SW 1271 (cell line): ENCODE data around the gene FRMPD4.
"Not testable (repeated sequence)": the region's sequence is repeated elsewhere in the genome, so short reads cannot be mapped to it uniquely, and the experiment has no call there.

Experiments
- DNase-seq, 2 experiments: peaks; one replicate each; lab custom pipeline; 2025; lab: John Stamatoyannopoulos, UW

The FRMPD4 gene

GRCh38 chrX:12440246-12440645, 302.0 kb downstream of the FRMPD4 start:
- DNase-seq, result no peak

DNA sequence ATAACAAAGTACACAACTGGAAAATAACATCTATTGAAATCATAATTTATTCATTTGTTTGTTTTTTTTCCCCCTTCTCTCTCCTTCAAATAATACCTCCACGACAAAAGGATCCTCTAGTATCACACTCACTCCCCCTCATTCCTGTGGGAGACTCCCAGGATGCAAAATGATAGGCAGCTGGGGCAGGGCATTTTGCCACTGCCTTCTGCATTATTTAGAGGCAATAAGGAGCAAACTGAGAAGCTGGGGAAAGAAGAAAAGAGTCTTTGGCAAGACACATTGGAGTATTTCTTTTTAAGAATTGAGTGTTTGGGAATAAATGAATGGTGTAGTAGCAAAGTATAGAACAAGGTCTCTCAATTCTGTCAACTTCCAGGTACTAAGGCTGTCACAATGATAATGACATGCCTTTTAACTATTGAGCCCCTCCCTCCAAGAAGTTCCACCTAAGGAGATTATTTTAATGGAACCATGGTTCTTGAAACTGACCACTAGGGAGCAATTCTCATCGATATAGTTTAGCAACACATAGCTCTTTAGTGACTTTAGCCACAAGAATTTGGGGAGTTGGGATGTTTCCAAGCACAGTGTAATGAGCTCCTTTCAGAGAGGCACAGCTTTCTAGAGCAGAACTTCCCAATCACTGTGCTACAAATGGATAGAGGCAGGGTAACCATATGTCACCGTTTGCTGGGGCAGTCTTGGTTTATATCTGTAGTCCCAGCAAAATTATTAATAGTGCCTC, 303.3 kb downstream of the FRMPD4 start:
- DNase-seq, result no peak

DNA sequence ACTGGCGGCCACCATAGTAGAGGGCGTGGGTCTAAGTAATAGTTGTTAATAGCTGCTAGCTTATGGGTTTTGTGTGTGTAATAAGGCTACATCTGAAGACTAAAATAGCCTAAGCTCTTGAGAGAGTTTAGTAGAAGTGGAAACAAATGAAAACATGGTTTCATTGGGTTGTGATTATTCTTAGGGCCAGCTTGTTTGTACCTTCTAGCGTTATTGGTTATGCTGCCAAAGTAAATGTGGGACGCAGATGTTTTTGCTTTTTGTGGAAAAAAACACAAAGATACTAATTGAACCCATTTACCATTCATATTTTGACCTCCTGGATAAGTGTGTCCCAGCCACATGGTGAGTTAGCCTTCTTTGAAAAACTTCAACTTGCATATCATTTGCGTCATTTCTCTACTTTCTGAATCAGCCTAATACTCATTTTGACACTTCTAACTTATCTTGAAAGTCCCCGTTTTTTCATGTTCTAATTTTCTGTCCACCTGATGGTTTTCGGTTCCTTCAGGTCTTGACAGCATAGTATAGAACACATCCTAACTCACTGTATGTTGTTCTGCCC, 305.3 kb downstream of the FRMPD4 start:
- no peak for DNase-seq

DNA sequence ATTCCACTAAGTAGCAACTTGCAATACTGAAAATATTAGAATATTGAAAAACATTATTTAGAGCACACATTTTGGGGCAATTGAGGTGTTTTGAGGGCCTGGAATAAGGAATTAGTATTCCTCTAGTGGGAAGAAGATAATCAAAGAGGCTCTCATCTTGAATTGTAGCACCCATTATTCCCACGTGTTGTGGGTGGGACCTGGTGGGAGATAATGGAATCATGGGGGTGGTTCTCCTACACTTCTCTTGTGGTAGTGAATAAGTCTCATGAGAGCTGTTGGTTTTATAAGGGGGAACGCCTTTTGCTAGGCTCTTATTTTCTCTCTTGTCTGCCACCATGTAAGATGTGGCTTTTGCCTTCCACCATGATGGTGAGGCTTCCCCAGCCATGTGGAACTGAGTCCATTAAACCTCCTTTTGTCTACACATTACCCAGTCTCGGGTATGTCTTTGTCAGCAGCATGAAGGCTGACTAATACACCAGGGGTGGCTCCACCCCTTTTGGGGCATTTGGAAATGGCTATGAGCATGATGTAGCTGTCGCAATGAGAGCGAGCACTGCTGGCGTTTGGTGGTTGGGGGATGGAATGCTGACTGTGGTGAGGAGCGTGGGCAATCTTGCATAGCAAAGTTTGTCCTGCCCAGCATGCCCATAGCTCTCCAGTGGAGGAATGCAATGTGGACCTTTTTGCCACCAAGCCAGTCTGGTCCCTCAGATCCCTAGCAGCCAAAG, 308.2 kb downstream of the FRMPD4 start:
- DNase-seq, result no peak

DNA sequence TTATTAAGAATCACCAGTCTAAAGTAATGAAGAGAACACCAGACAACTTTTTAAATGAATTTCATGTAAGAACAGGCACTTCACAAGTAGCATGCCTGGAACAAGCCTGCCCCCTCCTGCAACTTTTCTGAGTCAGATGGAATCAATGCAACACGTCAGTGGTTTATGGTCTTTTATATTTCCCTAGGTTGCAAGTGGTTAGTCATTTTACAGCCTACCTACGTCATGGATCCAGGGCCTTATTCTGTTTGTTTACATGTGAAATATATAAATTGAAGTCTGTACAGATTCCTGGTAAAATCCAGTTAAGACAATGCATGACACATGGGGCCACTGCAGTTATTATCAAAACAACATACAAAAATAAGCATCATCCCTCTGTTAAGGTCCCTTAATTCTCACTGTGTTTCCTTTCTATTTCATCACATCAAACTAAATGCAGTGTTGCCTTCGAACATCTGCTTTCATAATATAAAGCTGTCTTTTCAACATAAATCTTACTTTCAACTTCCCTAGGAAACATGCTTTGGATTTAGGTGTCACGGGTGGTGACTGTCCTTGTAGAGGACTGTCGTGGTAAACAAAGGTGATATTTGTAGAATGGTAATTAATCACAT, 309.3 kb downstream of the FRMPD4 start:
- no peak for DNase-seq

GRCh38 chrX:12452268-12452667, 314.0 kb downstream of the FRMPD4 start:
- DNase-seq, result no peak

DNA sequence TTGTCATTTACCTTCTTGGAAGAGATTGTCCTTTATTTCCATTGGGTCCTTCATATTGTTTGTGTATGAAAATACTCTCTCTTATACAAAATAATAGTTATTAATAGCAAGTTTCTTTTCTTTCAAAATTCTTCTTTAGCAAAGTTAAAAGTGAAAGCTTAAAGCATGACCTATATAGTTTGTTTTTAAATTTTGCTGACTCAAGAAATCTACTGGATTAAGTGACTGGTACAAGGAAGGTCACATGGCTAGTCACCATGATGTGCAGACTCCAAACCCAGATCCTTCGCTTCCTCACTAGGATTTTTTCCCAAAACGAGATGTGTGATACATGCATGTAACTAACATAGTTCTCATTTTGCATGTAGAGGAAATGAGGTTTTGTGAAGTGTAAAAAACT, 322.7 kb downstream of the FRMPD4 start:
- DNase-seq, result no peak

GRCh38 chrX:12463052-12463451, 324.8 kb downstream of the FRMPD4 start:
- DNase-seq, result no peak

DNA sequence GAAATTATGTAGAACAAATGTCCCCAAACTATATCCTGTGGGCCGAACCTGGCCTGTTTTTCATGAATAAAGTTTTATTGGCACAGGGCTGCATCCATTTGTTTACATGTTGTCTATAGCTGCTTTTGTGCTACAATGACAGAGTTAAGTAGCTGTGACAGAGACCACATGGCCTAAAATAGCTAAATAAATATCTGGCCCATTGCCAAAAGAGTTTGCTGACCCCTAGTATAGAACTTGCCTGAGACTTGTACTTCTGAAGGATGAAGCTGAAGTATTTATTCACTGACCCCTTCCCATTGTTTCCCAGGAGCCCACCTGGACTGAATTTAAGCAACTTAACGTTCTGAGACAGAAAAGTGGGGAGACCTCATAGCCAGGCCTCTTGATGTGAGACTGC, 325.6 kb downstream of the FRMPD4 start:
- no peak for DNase-seq

DNA sequence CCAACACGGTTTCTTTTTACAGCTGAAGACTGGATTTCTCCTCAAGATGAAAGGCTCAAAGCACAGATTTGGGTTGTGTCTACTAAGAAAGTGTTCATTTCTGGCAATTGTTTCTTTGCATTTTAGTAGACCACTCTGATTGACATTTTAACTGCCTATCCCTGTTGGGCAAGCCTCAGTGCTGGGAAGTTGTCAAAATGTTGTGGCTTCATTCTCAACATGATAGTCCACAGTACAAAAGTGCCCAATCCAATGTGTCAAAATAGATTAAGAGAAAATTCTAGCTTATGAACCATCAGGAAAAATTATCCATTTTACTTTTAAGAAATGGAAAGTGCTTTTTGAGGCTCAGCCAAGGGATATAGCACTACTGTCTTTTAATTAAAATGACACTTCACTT, 329.0 kb downstream of the FRMPD4 start:
- no peak for DNase-seq

DNA sequence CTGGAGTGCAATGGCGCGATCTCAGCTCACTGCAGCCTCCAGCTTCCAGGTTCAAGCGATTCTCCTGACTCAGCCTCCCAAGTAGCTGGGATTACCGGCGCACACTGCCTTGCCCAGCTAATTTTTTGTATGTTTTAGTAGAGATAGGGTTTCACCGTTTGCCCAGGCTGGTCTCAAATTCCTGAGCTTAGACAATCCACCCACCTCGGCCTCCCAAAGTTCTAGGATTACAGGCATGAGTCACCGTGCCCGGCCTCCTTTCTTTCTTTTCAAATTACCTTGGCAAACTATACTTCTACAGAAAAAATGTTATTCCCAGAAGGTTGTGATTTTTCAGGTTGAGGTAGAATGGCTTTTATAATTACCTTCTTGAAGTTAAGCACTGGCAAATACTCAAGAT, 331.0 kb downstream of the FRMPD4 start:
- DNase-seq, result no peak

- no peak for DNase-seq
These were observed 332.8 kb downstream of the FRMPD4 start for GRCh38 chrX:12471061-12471460.

DNA sequence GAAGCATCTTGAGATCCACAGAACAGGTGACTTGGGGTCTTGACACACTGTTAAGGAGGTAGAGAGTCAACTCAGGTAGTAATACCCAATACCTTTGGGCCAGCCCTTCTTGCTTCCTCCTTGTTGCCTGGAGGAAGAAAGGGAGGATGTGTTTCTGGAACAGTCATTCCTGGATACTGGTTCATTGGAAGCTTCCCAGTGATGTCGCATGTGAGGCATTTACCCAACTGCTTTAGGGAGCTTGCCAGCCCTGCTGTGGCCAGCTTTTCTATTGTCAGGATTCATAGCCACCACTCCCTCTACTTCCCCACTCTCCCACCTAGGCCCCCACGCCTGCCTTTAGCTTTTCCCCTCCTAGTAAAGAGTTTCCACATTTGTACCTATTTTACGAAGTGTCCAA, 342.7 kb downstream of the FRMPD4 start:
- no peak for DNase-seq

- DNase-seq, result no peak
These were observed 349.9 kb downstream of the FRMPD4 start for GRCh38 chrX:12488220-12488619.

- no peak for DNase-seq
These were observed 350.5 kb downstream of the FRMPD4 start for GRCh38 chrX:12488771-12489170.

GRCh38 chrX:12489341-12489740, 351.1 kb downstream of the FRMPD4 start:
- no peak for DNase-seq

- no peak for DNase-seq
These were observed 356.3 kb downstream of the FRMPD4 start for GRCh38 chrX:12494400-12495138.

DNA sequence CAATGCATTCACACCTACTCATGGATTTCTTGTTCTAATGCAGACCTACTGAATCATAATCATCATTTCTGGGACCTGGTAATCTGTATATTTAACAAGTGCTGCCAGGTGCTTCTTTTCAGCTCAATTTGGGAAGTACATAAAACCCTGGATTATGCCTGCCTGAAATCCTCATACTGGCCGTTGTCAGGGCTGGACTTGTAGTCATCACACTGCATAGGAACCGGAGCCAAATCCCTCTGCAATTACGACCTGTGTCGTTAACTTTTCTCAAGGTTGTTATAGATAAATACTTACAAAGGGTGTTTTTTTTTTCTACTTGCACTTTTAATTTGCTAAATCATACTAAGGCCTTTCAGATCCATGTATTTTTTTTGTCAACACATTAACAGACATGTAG, 358.1 kb downstream of the FRMPD4 start:
- DNase-seq, result no peak

GRCh38 chrX:12497832-12498591, 359.7 kb downstream of the FRMPD4 start:
- DNase-seq, result no peak

GRCh38 chrX:12505127-12505526, 366.9 kb downstream of the FRMPD4 start:
- DNase-seq, result no peak

- not testable (repeated sequence) for DNase-seq
These were observed 377.1 kb downstream of the FRMPD4 start for GRCh38 chrX:12515384-12515783.
